OCI-LY7 (cell line): Measurements from ENCODE around the gene ACD. TPM values are rescaled to one million over a fixed set of nuclear protein-coding genes. Genes with fewer than 3 reads are reported as not detected.

Experiments
- BruUV-seq: library from RNA; stranded (reverse); fragments of 400-500 nt; replicated peaks from 2 replicates; lab custom pipeline; 2021; lab: Mats Ljungman, UMichigan
- CTCF ChIA-PET: fragments of 300-600 bp; sonication (Branson Sonifier 250); formaldehyde crosslinking; loops from one replicate; lab custom pipeline; 2022; ENCODE audit warnings: antibody characterized with exemption; ENCODE audit not compliant: unreplicated experiment; lab: Charles Lee
- POLR2A ChIA-PET: fragments of 300-600 bp; sonication (Branson Sonifier 250); formaldehyde crosslinking; loops from one replicate; lab custom pipeline; 2022; ENCODE audit warnings: antibody characterized with exemption; lab: Charles Lee
- DNase-seq: peaks from one replicate; pipeline ENCODE4 v3.0.0-alpha.2; 2015; ENCODE audit warnings: low spot score
- H2AFZ ChIP-seq: fragments of 200-600 bp; sonication (generic), shearing (Covaris generic); 2 replicates; pipeline ENCODE4 v1.6.1; 2014; ENCODE audit warnings: mild to moderate bottlenecking, antibody characterized with exemption, low read length, moderate library complexity
- H3K27ac ChIP-seq: fragments of 200-600 bp; sonication (generic); 2 replicates; pipeline ENCODE4 v1.5.1; 2014; ENCODE audit warnings: mixed run types, low read depth, mild to moderate bottlenecking, moderate library complexity, low read length, inconsistent platforms; ENCODE audit not compliant: poor library complexity, severe bottlenecking
- H3K36me3 ChIP-seq: fragments of 200-600 bp; sonication (generic); 2 replicates; pipeline ENCODE4 v1.6.1; 2014; ENCODE audit warnings: mild to moderate bottlenecking, antibody characterized with exemption, low read length, moderate library complexity, mixed read lengths; ENCODE audit not compliant: insufficient read depth
- H3K4me1 ChIP-seq: fragments of 200-600 bp; sonication (generic); 2 replicates; pipeline ENCODE4 v1.5.1; 2014; ENCODE audit warnings: mild to moderate bottlenecking, low read length; ENCODE audit not compliant: insufficient read depth, poor library complexity, severe bottlenecking
- H3K4me2 ChIP-seq: fragments of 200-600 bp; sonication (generic); 2 replicates; pipeline ENCODE4 v1.6.1; 2014; ENCODE audit warnings: mild to moderate bottlenecking, low read length
- H3K4me3 ChIP-seq: fragments of 200-600 bp; sonication (generic); 2 replicates; pipeline ENCODE4 v1.5.1; 2014; ENCODE audit warnings: mild to moderate bottlenecking, low read depth, low read length; ENCODE audit not compliant: poor library complexity, severe bottlenecking
- H3K79me2 ChIP-seq: fragments of 200-600 bp; sonication (generic); 2 replicates; pipeline ENCODE4 v1.6.1; 2016; ENCODE audit warnings: low read depth, mild to moderate bottlenecking, low read length, moderate library complexity, mixed read lengths; ENCODE audit not compliant: insufficient read depth
- H3K9me2 ChIP-seq: fragments of 200-600 bp; sonication (generic); 2 replicates; pipeline ENCODE4 v1.6.1; 2016; ENCODE audit warnings: mild to moderate bottlenecking, low read length, mixed read lengths; ENCODE audit not compliant: insufficient read depth
- H3K9me3 ChIP-seq: fragments of 200-600 bp; sonication (generic); 2 replicates; pipeline ENCODE4 v1.6.1; 2014; ENCODE audit warnings: mild to moderate bottlenecking, mixed run types, low read length, mixed read lengths
- H4K20me1 ChIP-seq: fragments of 200-600 bp; sonication (generic); 2 replicates; pipeline ENCODE4 v1.6.1; 2014; ENCODE audit warnings: mild to moderate bottlenecking, antibody characterized with exemption, low read length, moderate library complexity, mixed read lengths; ENCODE audit not compliant: insufficient read depth
- EZH2phosphoT487 ChIP-seq: fragments of 200-600 bp; sonication (generic); IDR thresholded peaks from 2 replicates; pipeline ENCODE4 v1.6.1; 2018; ENCODE audit warnings: low read depth, borderline replicate concordance, mild to moderate bottlenecking, mixed run types, antibody characterized with exemption, low read length, moderate library complexity, mixed read lengths
- intact Hi-C: fragments of 100-400 bp; cut with micrococcal nuclease; formaldehyde crosslinking; loops from one replicate; pipeline ENCODE4 v1.10.0; 2022; ENCODE audit not compliant: unreplicated experiment
- total RNA-seq, 2 experiments: library from RNA; depleted of rRNA in 1 of 2; stranded (reverse); fragments of >200 nt in 1 of 2; shearing (Covaris generic) in 1 of 2; gene quantifications; 2 replicates each; pipeline ENCODE4 v1.2.3, GENCODE V29; 2014 to 2022
- TF ChIP-seq, protein P1 (sequence below): fragments of 200-600 bp; sonication (generic); conservative IDR thresholded peaks from 2 replicates; pipeline ENCODE4 v1.5.1; 2014; ENCODE audit warnings: mild to moderate bottlenecking, antibody characterized with exemption, low read length, moderate library complexity, mixed read lengths

The ACD gene
- total RNA-seq, 2 experiments from 2014 or later, result 33.7 to 45.4 TPM

DNA sequence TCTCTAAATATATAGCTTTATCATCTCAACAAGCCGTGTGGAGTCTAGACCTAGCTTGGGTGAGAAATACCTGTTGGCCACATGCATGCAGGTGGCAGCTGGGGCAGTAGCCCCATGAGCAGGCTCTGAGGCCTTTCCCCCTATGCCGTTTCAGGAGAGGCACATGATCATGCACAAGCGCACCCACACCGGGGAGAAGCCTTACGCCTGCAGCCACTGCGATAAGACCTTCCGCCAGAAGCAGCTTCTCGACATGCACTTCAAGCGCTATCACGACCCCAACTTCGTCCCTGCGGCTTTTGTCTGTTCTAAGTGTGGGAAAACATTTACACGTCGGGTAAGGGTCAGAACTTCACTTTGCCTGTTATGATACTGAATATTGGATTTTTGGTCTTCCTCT is 31.8 kb downstream of the ACD start:
- H3K4me2 ChIP-seq, result no peak overlapping the region
- no peak overlapping the region for H3K27ac ChIP-seq
- ChIA-PET POLR2A (no interaction called here), CTCF (no interaction called here)
- intact Hi-C loops, result no loop called here
- H2AFZ ChIP-seq, result no peak overlapping the region
- H3K4me1 ChIP-seq, result no peaks in the 10 kb centered on the region
- H3K36me3 ChIP-seq, result peaks cover 90% of the 10 kb centered on the region
- H3K9me3 ChIP-seq, result no peaks in the 10 kb centered on the region
- no peaks in the 10 kb centered on the region for H3K79me2 ChIP-seq
- no TSS peak for BruUV-seq
- no peak overlapping the region for H3K4me3 ChIP-seq
- no peak for DNase-seq
- H4K20me1 ChIP-seq, result 0 out of 2 replicates have a peak, but pooled peaks cover 3% of the 10 kb centered on the region
- TF ChIP-seq EZH2phosphoT487, result no peak
- TF ChIP-seq, protein P1, sequence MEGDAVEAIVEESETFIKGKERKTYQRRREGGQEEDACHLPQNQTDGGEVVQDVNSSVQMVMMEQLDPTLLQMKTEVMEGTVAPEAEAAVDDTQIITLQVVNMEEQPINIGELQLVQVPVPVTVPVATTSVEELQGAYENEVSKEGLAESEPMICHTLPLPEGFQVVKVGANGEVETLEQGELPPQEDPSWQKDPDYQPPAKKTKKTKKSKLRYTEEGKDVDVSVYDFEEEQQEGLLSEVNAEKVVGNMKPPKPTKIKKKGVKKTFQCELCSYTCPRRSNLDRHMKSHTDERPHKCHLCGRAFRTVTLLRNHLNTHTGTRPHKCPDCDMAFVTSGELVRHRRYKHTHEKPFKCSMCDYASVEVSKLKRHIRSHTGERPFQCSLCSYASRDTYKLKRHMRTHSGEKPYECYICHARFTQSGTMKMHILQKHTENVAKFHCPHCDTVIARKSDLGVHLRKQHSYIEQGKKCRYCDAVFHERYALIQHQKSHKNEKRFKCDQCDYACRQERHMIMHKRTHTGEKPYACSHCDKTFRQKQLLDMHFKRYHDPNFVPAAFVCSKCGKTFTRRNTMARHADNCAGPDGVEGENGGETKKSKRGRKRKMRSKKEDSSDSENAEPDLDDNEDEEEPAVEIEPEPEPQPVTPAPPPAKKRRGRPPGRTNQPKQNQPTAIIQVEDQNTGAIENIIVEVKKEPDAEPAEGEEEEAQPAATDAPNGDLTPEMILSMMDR, result no peak
- no peaks in the 10 kb centered on the region for H3K9me2 ChIP-seq

DNA sequence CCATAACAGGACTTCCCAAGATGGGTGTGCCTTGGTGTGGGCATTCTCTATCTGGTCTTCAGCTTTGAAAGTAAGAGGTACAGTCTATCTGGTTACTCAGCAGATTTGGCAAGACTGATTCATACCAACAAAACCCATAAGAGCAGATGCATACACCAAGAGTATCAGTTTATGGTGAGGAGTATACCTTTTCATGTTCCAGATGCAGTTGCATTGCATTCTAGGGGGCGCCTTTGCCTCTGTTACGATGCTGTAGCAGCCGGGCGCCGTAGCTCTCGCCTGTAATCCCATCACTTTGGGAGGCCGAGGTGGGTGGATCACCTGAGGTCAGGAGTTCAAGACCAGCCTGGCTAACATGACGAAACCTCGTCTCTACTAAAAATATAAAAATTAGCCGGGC is 46.3 kb downstream of the ACD start:
- DNase-seq, result peak; percentile 8
- H4K20me1 ChIP-seq, result no peaks in the 10 kb centered on the region
- no peaks in the 10 kb centered on the region for H3K9me3 ChIP-seq
- H3K27ac ChIP-seq, result no peak overlapping the region
- TF ChIP-seq, protein P1, result peak; percentile 66
- no peak for TF ChIP-seq EZH2phosphoT487
- H3K9me2 ChIP-seq, result no peaks in the 10 kb centered on the region
- BruUV-seq, result no TSS peak
- no peak overlapping the region for H3K4me2 ChIP-seq
- ChIA-PET POLR2A (interaction anchor here (0.6 kb wide), 1 partner anchor 20 kb away, joined by 4 read pairs; no protein-coding TSS in a partner anchor), CTCF (no interaction called here)
- H3K4me1 ChIP-seq, result no peaks in the 10 kb centered on the region
- H3K79me2 ChIP-seq, result peaks cover 26% of the 10 kb centered on the region
- H2AFZ ChIP-seq, result no peak overlapping the region
- intact Hi-C loops, result no loop called here
- no peak overlapping the region for H3K4me3 ChIP-seq
- peaks cover 84% of the 10 kb centered on the region for H3K36me3 ChIP-seq

DNA sequence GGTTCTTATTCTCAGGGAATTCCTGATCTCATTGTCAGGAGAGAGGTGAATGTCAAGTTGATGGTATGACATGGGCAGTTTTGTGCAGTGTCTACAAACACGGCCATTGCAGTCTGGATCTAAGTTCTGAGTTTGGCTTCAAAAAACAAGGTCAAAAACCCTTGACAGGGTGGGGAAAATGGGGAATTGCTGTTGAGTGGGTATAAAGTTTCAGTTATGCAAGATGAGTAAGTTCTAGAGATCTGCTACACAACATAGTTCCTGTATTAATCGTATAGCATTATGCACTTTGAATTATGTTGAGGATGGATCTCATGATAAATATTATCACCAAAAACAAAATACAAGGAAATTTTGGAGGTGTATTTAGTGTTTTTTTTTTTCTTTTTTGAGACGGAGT is 51.7 kb downstream of the ACD start:
- Histone ChIP-seq H4K20me1 (no peaks in the 10 kb centered on the region), H3K4me1 (no peaks in the 10 kb centered on the region), H3K9me3 (no peaks in the 10 kb centered on the region), H3K79me2 (peaks cover 78% of the 10 kb centered on the region), H3K4me2 (no peak overlapping the region), H2AFZ (no peak overlapping the region), H3K27ac (no peak overlapping the region), H3K36me3 (peaks cover 54% of the 10 kb centered on the region), H3K4me3 (no peak overlapping the region), H3K9me2 (no peaks in the 10 kb centered on the region)
- no peak for TF ChIP-seq EZH2phosphoT487
- TF ChIP-seq, protein P1, result no peak
- ChIA-PET CTCF (no interaction called here), POLR2A (no interaction called here)
- DNase-seq, result no peak
- intact Hi-C loops, result no loop called here
- BruUV-seq, result no TSS peak

Other genes with a start within 250 kb of the ACD start
- gene ZDHHC1, start 243.8 kb downstream of the ACD start, total RNA-seq (2014; rRNA removed; shearing (Covaris generic)), result not detected in 2 replicates
- gene ZDHHC1, start 243.8 kb downstream of the ACD start, total RNA-seq (2022), result not detected in 2 replicates
- gene HSD11B2, start 229.1 kb downstream of the ACD start, total RNA-seq (2014; rRNA removed; shearing (Covaris generic)), result not detected in 2 replicates
- gene HSD11B2, start 229.1 kb downstream of the ACD start, total RNA-seq (2022), result not detected in 2 replicates
- gene ATP6V0D1, start 179.1 kb downstream of the ACD start, total RNA-seq (2014; rRNA removed; shearing (Covaris generic)), result 13.5 and 24.4 TPM in 2 replicates
- gene ATP6V0D1, start 179.1 kb downstream of the ACD start, total RNA-seq (2022), result 34.0 and 38.0 TPM in 2 replicates
- not detected in 2 replicates for gene AGRP, start 176.7 kb downstream of the ACD start, total RNA-seq (2014; rRNA removed; shearing (Covaris generic))
- 0.52 TPM in 1 of 2 replicates, not detected in the other for gene AGRP, start 176.7 kb downstream of the ACD start, total RNA-seq (2022)
- 8.9 and 9.7 TPM in 2 replicates for gene RIPOR1, start 131.4 kb downstream of the ACD start, total RNA-seq (2014; rRNA removed; shearing (Covaris generic))
- 26.4 and 40.2 TPM in 2 replicates for gene RIPOR1, start 131.4 kb downstream of the ACD start, total RNA-seq (2022)
- gene CTCF, start 97.7 kb downstream of the ACD start, total RNA-seq (2014; rRNA removed; shearing (Covaris generic)), result 70.6 and 72.1 TPM in 2 replicates
- gene CTCF, start 97.7 kb downstream of the ACD start, total RNA-seq (2022), result 83.5 and 93.3 TPM in 2 replicates
- gene CARMIL2, start 15.1 kb downstream of the ACD start, total RNA-seq (2014; rRNA removed; shearing (Covaris generic)), result 98.0 and 114 TPM in 2 replicates
- 200 and 202 TPM in 2 replicates for gene CARMIL2, start 15.1 kb downstream of the ACD start, total RNA-seq (2022)
- gene PARD6A, start 700 bp upstream of the ACD start, total RNA-seq (2014; rRNA removed; shearing (Covaris generic)), result 12.3 and 23.3 TPM in 2 replicates
- 10.5 and 14.0 TPM in 2 replicates for gene PARD6A, start 700 bp upstream of the ACD start, total RNA-seq (2022)
- 15.7 and 18.3 TPM in 2 replicates for gene ENKD1, start 6.5 kb upstream of the ACD start, total RNA-seq (2014; rRNA removed; shearing (Covaris generic))
- gene ENKD1, start 6.5 kb upstream of the ACD start, total RNA-seq (2022), result 8.1 and 8.4 TPM in 2 replicates
- gene C16orf86, start 6.6 kb upstream of the ACD start, total RNA-seq (2014; rRNA removed; shearing (Covaris generic)), result 4.7 and 8.5 TPM in 2 replicates
- gene C16orf86, start 6.6 kb upstream of the ACD start, total RNA-seq (2022), result 6.8 and 7.8 TPM in 2 replicates
- gene GFOD2, start 59.1 kb upstream of the ACD start, total RNA-seq (2014; rRNA removed; shearing (Covaris generic)), result 13.2 and 16.2 TPM in 2 replicates
- gene GFOD2, start 59.1 kb upstream of the ACD start, total RNA-seq (2022), result 18.0 and 18.5 TPM in 2 replicates
- 6.7 and 12.3 TPM in 2 replicates for gene RANBP10, start 146.3 kb upstream of the ACD start, total RNA-seq (2014; rRNA removed; shearing (Covaris generic))
- 20.0 and 21.4 TPM in 2 replicates for gene RANBP10, start 146.3 kb upstream of the ACD start, total RNA-seq (2022)
- gene TSNAXIP1, start 146.6 kb upstream of the ACD start, total RNA-seq (2014; rRNA removed; shearing (Covaris generic)), result 0.28 and 0.76 TPM in 2 replicates
- gene TSNAXIP1, start 146.6 kb upstream of the ACD start, total RNA-seq (2022), result 0.68 and 0.91 TPM in 2 replicates
- gene THAP11, start 182.1 kb upstream of the ACD start, total RNA-seq (2014; rRNA removed; shearing (Covaris generic)), result 52.9 and 66.3 TPM in 2 replicates
- gene THAP11, start 182.1 kb upstream of the ACD start, total RNA-seq (2022), result 38.8 and 39.5 TPM in 2 replicates
- gene NUTF2, start 186.7 kb upstream of the ACD start, total RNA-seq (2014; rRNA removed; shearing (Covaris generic)), result 168 and 187 TPM in 2 replicates
- 143 and 144 TPM in 2 replicates for gene NUTF2, start 186.7 kb upstream of the ACD start, total RNA-seq (2022)
- 74.7 and 85.3 TPM in 2 replicates for gene CENPT, start 187.4 kb upstream of the ACD start, total RNA-seq (2014; rRNA removed; shearing (Covaris generic))
- gene CENPT, start 187.4 kb upstream of the ACD start, total RNA-seq (2022), result 48.9 and 55.4 TPM in 2 replicates
- gene EDC4, start 212.8 kb upstream of the ACD start, total RNA-seq (2014; rRNA removed; shearing (Covaris generic)), result 58.4 and 89.6 TPM in 2 replicates
- 86.6 and 100 TPM in 2 replicates for gene EDC4, start 212.8 kb upstream of the ACD start, total RNA-seq (2022)
- gene NRN1L, start 224.6 kb upstream of the ACD start, total RNA-seq (2014; rRNA removed; shearing (Covaris generic)), result 0.66 and 1.7 TPM in 2 replicates
- gene NRN1L, start 224.6 kb upstream of the ACD start, total RNA-seq (2022), result 0.80 and 1.2 TPM in 2 replicates
- gene PSKH1, start 233.0 kb upstream of the ACD start, total RNA-seq (2014; rRNA removed; shearing (Covaris generic)), result 9.7 and 10.4 TPM in 2 replicates
- 23.8 and 27.1 TPM in 2 replicates for gene PSKH1, start 233.0 kb upstream of the ACD start, total RNA-seq (2022)